IMR-90 (cell line): ENCODE data around the gene CD300C. TPM values are rescaled to one million over a fixed set of nuclear protein-coding genes. Genes with fewer than 3 reads are reported as not detected.

Experiments used
- ATAC-seq: fragments of 200-7000 bp; cut with Tn5 transposase; 2 replicates; pipeline ENCODE4 v1.9.1; 2020; ENCODE audit warnings: low read depth, mild to moderate bottlenecking, moderate library complexity
- BruUV-seq: library from RNA; stranded (reverse); fragments of 400-500 nt; replicated peaks from 2 replicates; lab custom pipeline; 2021; lab: Mats Ljungman, UMichigan
- CTCF ChIA-PET: fragments of 300-600 bp; formaldehyde crosslinking; extraction: SDS; loops from one replicate; lab custom pipeline; 2021; ENCODE audit warnings: antibody characterized with exemption; lab: Yijun Ruan, JAX
- POLR2A ChIA-PET: fragments of 300-600 bp; sonication (Branson Sonifier 250); formaldehyde crosslinking; loops from one replicate; lab custom pipeline; 2022; ENCODE audit warnings: antibody characterized with exemption; ENCODE audit not compliant: unreplicated experiment; lab: Charles Lee
- DNase-seq: peaks from one replicate; pipeline ENCODE4 v3.0.0; 2013
- H2AFZ ChIP-seq: replicated peaks from 2 replicates; pipeline ENCODE3; 2013; ENCODE audit warnings: low read length, mild to moderate bottlenecking; ENCODE audit not compliant: poor library complexity
- H2AK5ac ChIP-seq: 2 replicates; pipeline ENCODE4 v1.6.1; 2013; ENCODE audit warnings: low read depth, low read length, inconsistent platforms
- H2AK9ac ChIP-seq: replicated peaks from 2 replicates; pipeline ENCODE3; 2013; ENCODE audit warnings: mild to moderate bottlenecking, low read depth, low read length, moderate library complexity; ENCODE audit not compliant: poor library complexity
- H2BK120ac ChIP-seq: 2 replicates; pipeline ENCODE4 v1.6.1; 2013; ENCODE audit warnings: low read depth, low read length, inconsistent platforms
- H2BK15ac ChIP-seq: 3 replicates; pipeline ENCODE4 v1.6.1; 2013; ENCODE audit warnings: low read depth, low read length, inconsistent platforms
- H2BK20ac ChIP-seq: 2 replicates; pipeline ENCODE4 v1.6.1; 2013; ENCODE audit warnings: low read depth, mild to moderate bottlenecking, inconsistent platforms, low read length, moderate library complexity
- H2BK5ac ChIP-seq: 2 replicates; pipeline ENCODE4 v1.6.1; 2013; ENCODE audit warnings: mild to moderate bottlenecking, low read depth, low read length, inconsistent platforms; ENCODE audit not compliant: poor library complexity, severe bottlenecking
- H3K14ac ChIP-seq: replicated peaks from 2 replicates; pipeline ENCODE4 v1.6.1; 2013; ENCODE audit warnings: low read depth, low read length, inconsistent platforms
- H3K18ac ChIP-seq: 2 replicates; pipeline ENCODE4 v1.6.1; 2013; ENCODE audit warnings: low read depth, low read length, control low read depth
- H3K23ac ChIP-seq: 2 replicates; pipeline ENCODE4 v1.6.1; 2013; ENCODE audit warnings: low read depth, low read length, inconsistent platforms
- H3K27ac ChIP-seq: 2 replicates; pipeline ENCODE4 v1.5.1; 2013; ENCODE audit warnings: mild to moderate bottlenecking, control low read depth, low read length; ENCODE audit not compliant: insufficient read depth
- H3K27me3 ChIP-seq: 2 replicates; pipeline ENCODE4 v1.6.1; 2013; ENCODE audit warnings: low read length; ENCODE audit not compliant: control insufficient read depth, insufficient read depth
- H3K36me3 ChIP-seq: 2 replicates; pipeline ENCODE4 v1.6.1; 2013; ENCODE audit warnings: low read length, mixed read lengths; ENCODE audit not compliant: control insufficient read depth, insufficient read depth
- H3K4ac ChIP-seq: 2 replicates; pipeline ENCODE4 v1.6.1; 2013; ENCODE audit warnings: low read depth, low read length, inconsistent platforms
- H3K4me1 ChIP-seq: 2 replicates; pipeline ENCODE4 v1.6.1; 2013; ENCODE audit warnings: low read length, mixed read lengths; ENCODE audit not compliant: control insufficient read depth, insufficient read depth
- H3K4me2 ChIP-seq: 2 replicates; pipeline ENCODE4 v1.6.1; 2013; ENCODE audit warnings: low read depth, mild to moderate bottlenecking, control low read depth, low read length, moderate library complexity
- H3K4me3 ChIP-seq: 2 replicates; pipeline ENCODE4 v1.5.1; 2013; ENCODE audit warnings: low read depth, mild to moderate bottlenecking, control low read depth, low read length, moderate library complexity; ENCODE audit not compliant: insufficient read depth
- H3K56ac ChIP-seq: 2 replicates; pipeline ENCODE4 v1.6.1; 2013; ENCODE audit warnings: low read length, inconsistent platforms; ENCODE audit not compliant: insufficient read depth; ENCODE audit errors: extremely low read depth
- H3K79me1 ChIP-seq, 2 experiments: 2 replicates each; pipeline ENCODE4 v1.6.1; 2013; ENCODE audit warnings: low read length in 2 of 2, inconsistent platforms in 1 of 2, low read depth in 1 of 2
- H3K9ac ChIP-seq: 2 replicates; pipeline ENCODE4 v1.6.1; 2013; ENCODE audit warnings: low read depth, low read length, control low read depth
- H3K9me1 ChIP-seq: 2 replicates; pipeline ENCODE4 v1.6.1; 2013; ENCODE audit warnings: low read length, inconsistent platforms; ENCODE audit not compliant: insufficient read depth
- H3K9me3 ChIP-seq: 2 replicates; pipeline ENCODE4 v1.6.1; 2013; ENCODE audit warnings: low read length; ENCODE audit not compliant: control insufficient read depth, insufficient read depth
- H4K20me1 ChIP-seq: 2 replicates; pipeline ENCODE4 v1.6.1; 2013; ENCODE audit warnings: low read length, inconsistent platforms; ENCODE audit not compliant: insufficient read depth
- H4K5ac ChIP-seq: 2 replicates; pipeline ENCODE4 v1.6.1; 2013; ENCODE audit warnings: mild to moderate bottlenecking, low read depth, low read length, control low read depth
- H4K8ac ChIP-seq, 2 experiments: 2 replicates each; pipeline ENCODE4 v1.6.1; 2013; ENCODE audit warnings: low read depth in 2 of 2, low read length in 2 of 2, control low read depth in 1 of 2, inconsistent platforms in 1 of 2
- H4K91ac ChIP-seq: 2 replicates; pipeline ENCODE4 v1.6.1; 2013; ENCODE audit warnings: low read depth, low read length, inconsistent platforms; ENCODE audit not compliant: insufficient read depth
- BHLHE40 ChIP-seq: fragments of 150-350 bp; IDR thresholded peaks from 2 replicates; pipeline ENCODE4 v1.6.1; 2016; ENCODE audit warnings: mild to moderate bottlenecking, low read depth, low read length
- FOS ChIP-seq: fragments of 150-350 bp; IDR thresholded peaks from 2 replicates; pipeline ENCODE4 v1.6.1; 2016; ENCODE audit warnings: low read depth, low read length
- RAD21 ChIP-seq: IDR thresholded peaks from 2 replicates; pipeline ENCODE4 v1.6.1; 2012; ENCODE audit warnings: low read length, improper control_type of control experiment
- RCOR1 ChIP-seq: IDR thresholded peaks from 2 replicates; pipeline ENCODE4 v1.6.1; 2012; ENCODE audit warnings: mild to moderate bottlenecking, low read length, improper control_type of control experiment; ENCODE audit not compliant: insufficient replicate concordance
- RFX5 ChIP-seq: IDR thresholded peaks from 2 replicates; pipeline ENCODE4 v1.8.0; 2012; ENCODE audit warnings: low read depth, mild to moderate bottlenecking, low read length, moderate library complexity
- SMC3 ChIP-seq: fragments of 150-350 bp; IDR thresholded peaks from 2 replicates; pipeline ENCODE4 v1.6.1; 2016; ENCODE audit warnings: low read depth, mild to moderate bottlenecking, antibody characterized with exemption, low read length, moderate library complexity
- WGBS, 2 experiments: methylation state at CpG; one replicate each; pipeline versions ENCODE4 v1.1.5 to v1.1.7; 2013; ENCODE audit warnings: missing lambda C conversion rate in 2 of 2; ENCODE audit not compliant: insufficient read length in 1 of 2; ENCODE audit errors: extremely low coverage in 2 of 2; 5-methylcytosine and 5-hydroxymethylcytosine counted together
- dilution Hi-C: fragments of 300-500 bp; cut with HindIII; formaldehyde crosslinking; loops from one replicate; pipeline ENCODE4 v1.14.3; 2018; ENCODE audit warnings: low sequenced_read_pairs; ENCODE audit not compliant: unreplicated experiment
- in situ Hi-C: fragments of 300-500 bp; cut with MboI; formaldehyde crosslinking; loops from 3 replicates; pipeline ENCODE4 v1.14.3; 2019; ENCODE audit warnings: low sequenced_read_pairs, inconsistent platforms, mixed read lengths
- intact Hi-C: fragments of 100-400 bp; cut with micrococcal nuclease; formaldehyde crosslinking; loops from 2 replicates; pipeline ENCODE4 v1.10.0; 2022
- polyA plus RNA-seq, 3 experiments: library from polyadenylated mRNA; depleted of rRNA; stranded (reverse); fragments of >200 nt; gene quantifications; 2 replicates each; pipeline ENCODE4 v1.2.3, GENCODE V29; 2012; ENCODE audit warnings: low replicate concordance in 1 of 3
- total RNA-seq: library from RNA; depleted of rRNA; stranded (reverse); fragments of >200 nt; gene quantifications from 2 replicates; pipeline ENCODE4 v1.2.3, GENCODE V29; 2012

CD300C gene
- total and polyA plus RNA-seq, 2 of the 4 experiments (the other 2 are of a cell fraction) = not detected

GRCh38 chr17:74542727-74543383, 3.1 kb downstream of the CD300C start:
- no peaks in the 10 kb centered on the region for H4K20me1 ChIP-seq
- POLR2A ChIA-PET = no interaction called here
- H3K4me1 ChIP-seq = no peaks in the 10 kb centered on the region
- H4K91ac ChIP-seq = no peak overlapping the region
- H2AK9ac ChIP-seq = no peak overlapping the region
- H3K79me1 ChIP-seq = no peaks in the 10 kb centered on the region
- H3K4ac ChIP-seq = no peak overlapping the region
- H3K23ac ChIP-seq = no peak overlapping the region
- in situ Hi-C loops = no loop called here
- no peak overlapping the region for H2BK5ac ChIP-seq
- H3K36me3 ChIP-seq = no peaks in the 10 kb centered on the region
- peak overlapping the region; percentile 7 for H2AFZ ChIP-seq
- no peak overlapping the region for H3K9ac ChIP-seq
- dilution Hi-C loops = no loop called here
- H3K4me2 ChIP-seq = no peak overlapping the region
- no peak overlapping the region for H3K27ac ChIP-seq
- no peak overlapping the region for H3K18ac ChIP-seq
- H2BK120ac ChIP-seq = no peak overlapping the region
- CTCF ChIA-PET = no interaction called here
- H3K56ac ChIP-seq = no peak overlapping the region
- peaks cover 59% of the 10 kb centered on the region for H3K9me3 ChIP-seq
- 72% methylated on average over 10 of the region's 17 CpGs; no CpG with 5 or more reads in 1 of the 2 experiments for WGBS, 2 experiments
- H2BK20ac ChIP-seq = no peak overlapping the region
- H4K8ac ChIP-seq = no peak overlapping the region
- H2BK15ac ChIP-seq = no peak overlapping the region
- no peak overlapping the region for H2AK5ac ChIP-seq
- no peak overlapping the region for H3K14ac ChIP-seq
- intact Hi-C loops = no loop called here
- DNase-seq (no peak), ATAC-seq (no peak)
- no peak overlapping the region for H4K5ac ChIP-seq
- TF ChIP-seq BHLHE40 (no peak), RAD21 (no peak), RCOR1 (no peak), SMC3 (no peak), RFX5 (no peak), FOS (no peak)
- no peaks in the 10 kb centered on the region for H3K27me3 ChIP-seq
- no TSS peak for BruUV-seq
- no peak overlapping the region for H3K4me3 ChIP-seq
- no peaks in the 10 kb centered on the region for H3K9me1 ChIP-seq
